ENCODE measurements around the gene SPATA2. TPM values are rescaled to one million over a fixed set of nuclear protein-coding genes. Genes with fewer than 3 reads are reported as not detected.

The SPATA2 gene
- polyA plus RNA-seq, 2 of the 4 experiments (the other 2 are of a cell fraction) = 4.7 to 5.1 TPM

DNA sequence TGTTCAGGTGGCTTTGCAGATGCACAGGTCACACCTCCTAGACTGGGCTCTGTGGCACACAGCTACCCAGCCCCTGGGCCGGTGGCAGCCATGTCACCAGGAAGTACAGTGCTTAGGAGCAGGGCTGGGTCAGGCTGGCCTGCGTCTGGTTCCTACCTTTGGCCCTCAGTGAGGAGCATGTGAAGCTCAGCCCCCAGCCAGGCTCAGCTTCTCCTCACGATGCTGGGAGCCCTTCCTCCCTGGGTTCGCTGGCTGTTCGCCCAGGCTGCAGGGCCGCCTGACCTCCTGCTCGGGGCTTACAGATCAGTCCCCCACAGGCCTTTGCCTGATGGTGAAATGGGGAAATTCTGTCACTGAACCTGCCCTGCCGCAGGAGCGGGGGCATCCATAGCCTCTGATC is 23.1 kb downstream of the SPATA2 start:
- FAIRE-seq (no peak), DNase-seq (ENCODE audit: low read depth in 1 of 2, low spot score in 1 of 2) (no peak), ATAC-seq (no peak)
- Histone ChIP-seq H3K27ac (0 out of 6 replicates have a peak overlapping the region, but pooled peaks of 1 of the 2 experiments have one; percentile 15), H3K4me1 (peaks cover 18% of the 10 kb centered on the region), H3K4me2 (no peak overlapping the region), H3K4me3 (no peak overlapping the region), H3K9me3 (no peaks in the 10 kb centered on the region)
- CTCF ChIA-PET = interaction anchor here (0.6 to 13.0 kb wide), 8 partner anchors 10 to 351 kb away, joined by 3 to 226 read pairs (median 6); no protein-coding TSS in a partner anchor
- POLR2A ChIA-PET = no interaction called here
- WGBS (ENCODE audit: missing lambda C conversion rate) = 84% methylated on average over 9 of the region's 9 CpGs
- TF ChIP-seq ESRRA (IDR thresholded peaks at IDR 0.05; ENCODE audit: borderline replicate concordance, low read length) (no peak), RNF2 (IDR thresholded peaks at IDR 0.05; ENCODE audit: borderline replicate concordance, low read depth) (no peak), HOXA7 (CRISPR knock-in tag; IDR thresholded peaks at IDR 0.05) (no peak)
- TF ChIP-seq, protein P1, sequence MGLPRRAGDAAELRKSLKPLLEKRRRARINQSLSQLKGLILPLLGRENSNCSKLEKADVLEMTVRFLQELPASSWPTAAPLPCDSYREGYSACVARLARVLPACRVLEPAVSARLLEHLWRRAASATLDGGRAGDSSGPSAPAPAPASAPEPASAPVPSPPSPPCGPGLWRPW (IDR thresholded peaks at IDR 0.05) = no peak

DNA sequence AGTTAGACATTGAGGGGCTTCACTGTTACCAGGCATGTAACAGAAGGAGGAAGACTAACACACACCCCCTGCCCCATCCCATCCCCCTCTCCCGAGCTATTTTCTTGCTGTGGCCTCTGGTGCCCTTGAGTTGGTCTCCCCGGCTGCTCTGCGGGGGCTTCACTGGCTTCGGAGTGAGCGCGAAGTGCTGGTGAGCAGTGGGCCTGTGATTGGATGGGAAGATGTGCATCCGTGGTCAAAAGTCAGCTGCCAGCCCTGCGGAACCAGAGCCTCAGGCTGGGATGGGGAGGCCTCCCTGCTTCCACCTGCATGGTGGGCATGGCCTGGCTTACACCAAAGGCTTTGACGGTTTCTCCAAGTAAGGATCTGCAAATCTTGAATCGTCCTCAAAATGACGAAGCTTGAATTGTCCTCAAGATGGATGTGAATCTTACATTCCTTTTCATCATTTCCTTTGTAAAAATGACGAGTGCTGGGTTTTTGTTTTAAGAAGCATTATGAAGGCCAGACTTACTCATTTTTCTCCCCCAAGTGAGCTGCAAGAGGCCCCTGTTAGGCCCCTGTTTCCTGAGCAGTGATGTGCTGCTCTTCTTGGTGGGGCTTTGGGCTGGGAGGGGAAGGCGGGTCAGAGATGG is 23.7 kb downstream of the SPATA2 start:
- Histone ChIP-seq H3K4me2 (no peak overlapping the region), H3K27ac (no peak overlapping the region), H3K4me1 (peaks cover 18% of the 10 kb centered on the region), H3K4me3 (no peak overlapping the region), H3K9me3 (no peaks in the 10 kb centered on the region)
- POLR2A ChIA-PET = no interaction called here
- 88% methylated on average over 11 of the region's 13 CpGs for WGBS (ENCODE audit: missing lambda C conversion rate)
- FAIRE-seq (no peak), DNase-seq (ENCODE audit: low read depth in 1 of 2, low spot score in 1 of 2) (no peak), ATAC-seq (no peak)
- CTCF ChIA-PET = interaction anchor here (0.6 to 13.0 kb wide), 7 partner anchors 10 to 350 kb away, joined by 3 to 226 read pairs (median 16); no protein-coding TSS in a partner anchor
- TF ChIP-seq MYC (IDR thresholded peaks at IDR 0.05; ENCODE audit: borderline replicate concordance, low read length) = no peak
- TF ChIP-seq POLR2A (IDR thresholded peaks at IDR 0.05; ENCODE audit: low read length) = no peak
- TF ChIP-seq CBX2 (IDR thresholded peaks at IDR 0.05; ENCODE audit: borderline replicate concordance, low read depth) = no peak
- TF ChIP-seq MAFK (IDR thresholded peaks at IDR 0.05; ENCODE audit: partially characterized antibody) = no peak
- TF ChIP-seq MAZ (IDR thresholded peaks at IDR 0.05; ENCODE audit: borderline replicate concordance, low read depth, low read length) = no peak
- TF ChIP-seq CBX8 (IDR thresholded peaks at IDR 0.05) = no peak
- TF ChIP-seq HOXB5 (CRISPR knock-in tag; IDR thresholded peaks at IDR 0.05) = no peak
- TF ChIP-seq JUN (IDR thresholded peaks at IDR 0.05) = no peak
- TF ChIP-seq EHMT2 (IDR thresholded peaks at IDR 0.05; ENCODE audit: low read depth) = no peak
- no peak for TF ChIP-seq RARB (CRISPR knock-in tag; IDR thresholded peaks at IDR 0.05)
- no peak for TF ChIP-seq ZC3H11A (IDR thresholded peaks at IDR 0.05)
- no peak for TF ChIP-seq HDAC2 (IDR thresholded peaks at IDR 0.05)
- TF ChIP-seq FOXS1 (CRISPR knock-in tag; IDR thresholded peaks at IDR 0.05) = no peak

DNA sequence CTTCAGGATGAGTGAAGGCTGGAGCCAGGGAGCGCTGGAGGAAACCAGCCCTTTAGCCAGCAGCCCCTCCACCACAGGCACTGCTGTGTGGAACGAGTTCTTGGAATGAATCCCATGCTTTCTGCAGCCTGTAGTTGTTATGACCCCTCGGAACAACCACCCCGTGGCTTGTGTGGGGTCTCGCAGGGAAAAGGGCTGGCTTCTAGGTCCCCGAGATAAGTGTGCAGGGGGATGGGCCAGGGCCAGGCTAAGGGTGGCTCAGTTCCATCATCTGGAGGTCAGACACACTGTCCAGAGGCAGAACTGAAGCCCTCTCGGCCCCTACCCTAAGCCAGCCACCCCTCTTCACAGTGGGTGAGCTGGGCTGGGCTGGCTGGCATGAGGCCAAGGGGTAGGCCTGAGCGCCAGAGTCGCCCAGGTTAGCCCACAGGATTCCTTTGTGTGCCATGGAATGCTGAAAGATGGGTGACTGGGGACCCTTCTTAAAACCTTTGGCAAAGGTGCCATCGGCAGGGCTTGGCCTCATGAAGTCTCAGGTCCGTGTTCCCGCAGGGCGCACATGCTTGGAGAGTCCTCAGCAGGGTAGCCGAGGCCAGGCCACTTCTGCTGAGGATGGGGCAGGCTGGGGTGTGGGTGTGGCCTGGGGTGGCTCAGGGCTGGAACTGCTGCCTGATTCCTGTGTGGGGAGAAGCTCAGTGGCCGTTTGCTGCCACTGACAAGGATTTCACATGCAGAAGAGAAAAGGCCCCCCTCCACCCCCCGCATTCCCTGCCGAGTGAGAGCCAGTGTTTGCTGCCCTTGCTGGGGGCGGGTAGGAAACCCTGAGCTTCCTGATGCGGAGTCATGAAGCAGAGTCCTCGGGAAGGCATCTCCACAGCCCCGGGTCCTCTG is 24.6 kb downstream of the SPATA2 start:
- FAIRE-seq = no peak
- no peak for TF ChIP-seq HOXB13 (CRISPR knock-in tag; IDR thresholded peaks at IDR 0.05; ENCODE audit: low read depth)
- TF ChIP-seq, protein P2, sequence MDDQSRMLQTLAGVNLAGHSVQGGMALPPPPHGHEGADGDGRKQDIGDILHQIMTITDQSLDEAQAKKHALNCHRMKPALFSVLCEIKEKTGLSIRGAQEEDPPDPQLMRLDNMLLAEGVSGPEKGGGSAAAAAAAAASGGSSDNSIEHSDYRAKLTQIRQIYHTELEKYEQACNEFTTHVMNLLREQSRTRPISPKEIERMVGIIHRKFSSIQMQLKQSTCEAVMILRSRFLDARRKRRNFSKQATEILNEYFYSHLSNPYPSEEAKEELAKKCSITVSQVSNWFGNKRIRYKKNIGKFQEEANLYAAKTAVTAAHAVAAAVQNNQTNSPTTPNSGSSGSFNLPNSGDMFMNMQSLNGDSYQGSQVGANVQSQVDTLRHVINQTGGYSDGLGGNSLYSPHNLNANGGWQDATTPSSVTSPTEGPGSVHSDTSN (IDR thresholded peaks at IDR 0.05) = no peak
- no peak for TF ChIP-seq KDM1A (IDR thresholded peaks at IDR 0.05; ENCODE audit: low read depth)
- TF ChIP-seq HOXA7 (CRISPR knock-in tag; IDR thresholded peaks at IDR 0.05) = no peak
- no peak for TF ChIP-seq CHD4 (IDR thresholded peaks at IDR 0.05; ENCODE audit: borderline replicate concordance)
- no peak for TF ChIP-seq NPAS2 (CRISPR knock-in tag; IDR thresholded peaks at IDR 0.05; ENCODE audit: borderline replicate concordance)
- no peak for TF ChIP-seq EP300 (IDR thresholded peaks at IDR 0.05)
- TF ChIP-seq MAZ (IDR thresholded peaks at IDR 0.05; ENCODE audit: borderline replicate concordance, low read depth, low read length) = no peak
- Histone ChIP-seq H3K9me3 (no peaks in the 10 kb centered on the region), H3K4me3 (no peak overlapping the region), H3K27ac (0 out of 6 replicates have a peak overlapping the region, but pooled peaks of 1 of the 2 experiments have one; percentile 30), H3K4me2 (no peak overlapping the region), H3K4me1 (peaks cover 18% of the 10 kb centered on the region)
- POLR2A ChIA-PET = no interaction called here
- CTCF ChIA-PET = interaction anchor here (0.6 to 13.0 kb wide), 10 partner anchors 11 to 530 kb away, joined by 3 to 226 read pairs (median 20); no protein-coding TSS in a partner anchor
- DNase-seq (ENCODE audit: low read depth in 1 of 2, low spot score in 1 of 2) = no peak
- 81% methylated on average over 19 of the region's 21 CpGs for WGBS (ENCODE audit: missing lambda C conversion rate)
- ATAC-seq = 0 out of 6 replicates have a peak, but pooled peaks of 1 of the 2 experiments have one; percentile 4
